Activated T-cell treated with anti-CD3 and anti-CD28 coated beads, Interleukin-2, amount 50 U/mL, for 72 hours (primary cell): ENCODE data around the gene PHC2. TPM values are rescaled to one million over a fixed set of nuclear protein-coding genes. Genes with fewer than 3 reads are reported as not detected.

Source experiments
- ATAC-seq, 2 donors: fragments of 150-1000 bp; cut with Tn5 transposase; replicated peaks in 1 of 2; 2 replicates each; pipeline ENCODE4 v1.10.0; 2021; ENCODE audit warnings: moderate library complexity in 2 of 2, mild to moderate bottlenecking in 1 of 2
- DNase-seq, 2 donors: peaks; one replicate each; pipeline ENCODE4 v3.0.0; 2021 to 2022; ENCODE audit warnings: mixed read lengths in 1 of 2
- H3K27ac Mint-ChIP-seq: one replicate; pipeline ENCODE4 v1.8.0; 2022; ENCODE audit warnings: mild to moderate bottlenecking, moderate library complexity, mixed read lengths
- H3K27me3 Mint-ChIP-seq: one replicate; pipeline ENCODE4 v1.8.0; 2022; ENCODE audit warnings: low read depth, mixed read lengths
- H3K36me3 Mint-ChIP-seq, 2 donors: one replicate each; pipeline ENCODE4 v1.8.0; 2022; ENCODE audit warnings: mixed read lengths in 2 of 2, mild to moderate bottlenecking in 1 of 2; ENCODE audit not compliant: insufficient read depth in 2 of 2
- H3K4me1 Mint-ChIP-seq: one replicate; pipeline ENCODE4 v1.8.0; 2022; ENCODE audit warnings: low read depth, mixed read lengths
- H3K4me3 Mint-ChIP-seq, 2 donors: one replicate each; pipeline ENCODE4 v1.8.0; 2022; ENCODE audit warnings: mild to moderate bottlenecking in 2 of 2, mixed read lengths in 2 of 2, moderate library complexity in 2 of 2
- H3K9me3 Mint-ChIP-seq, 2 donors: one replicate each; pipeline ENCODE4 v1.8.0; 2022; ENCODE audit warnings: mixed read lengths in 2 of 2
- total RNA-seq, 2 donors: library from RNA; stranded (reverse); gene quantifications; one replicate each; pipeline ENCODE4 v1.2.3, GENCODE V29; 2022

Gene PHC2
- total RNA-seq, 2 donors from 2014 or later: 29.4 to 31.5 TPM

GRCh38 chr1:33399375-33399774, 31.5 kb downstream of the PHC2 start:
- peaks cover 7% of the 10 kb centered on the region for H3K4me1 Mint-ChIP-seq
- DNase-seq: no peak
- no peaks in the 10 kb centered on the region for H3K9me3 Mint-ChIP-seq
- H3K27me3 Mint-ChIP-seq: peaks cover 5% of the 10 kb centered on the region
- H3K4me3 Mint-ChIP-seq: no peak overlapping the region
- no peak overlapping the region for H3K27ac Mint-ChIP-seq
- no peaks in the 10 kb centered on the region for H3K36me3 Mint-ChIP-seq
- no peak for ATAC-seq

- no peak for ATAC-seq
- Mint-ChIP-seq H3K27ac (no peak overlapping the region), H3K4me1 (peaks cover 7% of the 10 kb centered on the region), H3K36me3 (no peaks in the 10 kb centered on the region), H3K4me3 (no peak overlapping the region), H3K9me3 (no peaks in the 10 kb centered on the region), H3K27me3 (peaks cover 14% of the 10 kb centered on the region)
- no peak for DNase-seq
These were observed 32.9 kb downstream of the PHC2 start for GRCh38 chr1:33397994-33398393.

GRCh38 chr1:33397125-33397506, 33.8 kb downstream of the PHC2 start:
- ATAC-seq (no peak), DNase-seq (no peak)
- Mint-ChIP-seq H3K27ac (no peak overlapping the region), H3K4me3 (no peak overlapping the region), H3K36me3 (no peaks in the 10 kb centered on the region), H3K9me3 (no peaks in the 10 kb centered on the region), H3K27me3 (peaks cover 23% of the 10 kb centered on the region), H3K4me1 (peaks cover 7% of the 10 kb centered on the region)

- Mint-ChIP-seq H3K4me1 (peaks cover 7% of the 10 kb centered on the region), H3K27ac (no peak overlapping the region), H3K9me3 (no peaks in the 10 kb centered on the region), H3K36me3 (no peaks in the 10 kb centered on the region), H3K4me3 (no peak overlapping the region), H3K27me3 (peaks cover 27% of the 10 kb centered on the region)
- peak in 1 of 2 donors; percentile 25 for ATAC-seq
- DNase-seq: no peak
These were observed 34.4 kb downstream of the PHC2 start for GRCh38 chr1:33396188-33397124.

- ATAC-seq: no peak
- Mint-ChIP-seq H3K27me3 (peaks cover 27% of the 10 kb centered on the region), H3K27ac (no peak overlapping the region), H3K9me3 (no peaks in the 10 kb centered on the region), H3K4me1 (peaks cover 7% of the 10 kb centered on the region), H3K4me3 (no peak overlapping the region), H3K36me3 (no peaks in the 10 kb centered on the region)
- DNase-seq: no peak
These were observed 36.1 kb downstream of the PHC2 start for GRCh38 chr1:33394770-33395169.

GRCh38 chr1:33393991-33394390, 36.9 kb downstream of the PHC2 start:
- ATAC-seq (no peak), DNase-seq (no peak)
- peaks cover 7% of the 10 kb centered on the region for H3K4me1 Mint-ChIP-seq
- H3K27me3 Mint-ChIP-seq: peaks cover 27% of the 10 kb centered on the region
- H3K27ac Mint-ChIP-seq: no peak overlapping the region
- no peaks in the 10 kb centered on the region for H3K36me3 Mint-ChIP-seq
- H3K4me3 Mint-ChIP-seq: no peak overlapping the region
- H3K9me3 Mint-ChIP-seq: no peaks in the 10 kb centered on the region

DNA sequence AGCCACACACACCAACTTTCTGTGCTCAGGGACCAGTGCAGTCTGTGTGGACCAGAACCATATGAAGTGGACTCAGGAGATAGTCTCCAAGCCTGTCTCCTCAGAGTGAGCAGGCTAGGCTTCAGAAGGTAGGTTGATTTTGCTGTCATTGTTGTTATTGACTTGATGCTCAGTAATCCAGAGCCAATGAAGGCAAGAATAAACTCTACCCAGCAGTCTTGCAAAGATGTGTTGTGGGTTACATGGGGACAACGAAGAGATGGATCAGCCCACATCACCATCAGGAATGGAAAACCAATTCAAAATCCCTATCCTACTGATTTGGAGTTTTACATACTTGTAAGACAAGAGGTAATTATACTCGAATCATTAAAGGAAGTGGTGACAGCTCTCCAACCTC, 37.4 kb downstream of the PHC2 start:
- H3K9me3 Mint-ChIP-seq: no peaks in the 10 kb centered on the region

DNA sequence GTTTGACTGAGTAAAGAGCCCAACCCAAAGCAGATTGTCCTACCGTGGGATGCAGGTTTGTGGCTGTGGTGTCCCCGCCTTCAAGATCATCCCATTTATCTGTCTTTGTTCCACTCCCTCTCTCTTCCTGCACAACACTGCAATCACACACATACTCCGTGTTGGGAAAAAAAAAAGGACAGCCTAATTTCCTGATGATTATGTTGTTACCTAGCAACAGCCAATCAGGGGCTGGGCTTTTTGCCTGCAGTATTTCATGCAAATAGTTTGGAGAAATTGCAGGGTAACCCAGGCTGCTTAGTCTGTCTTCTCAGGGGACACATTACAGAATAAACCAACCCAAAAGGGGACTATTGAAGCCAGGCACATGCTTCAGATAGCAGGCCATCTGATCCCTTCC, 38.3 kb downstream of the PHC2 start:
- Mint-ChIP-seq H3K36me3 (no peaks in the 10 kb centered on the region), H3K9me3 (no peaks in the 10 kb centered on the region), H3K27ac (no peak overlapping the region), H3K4me1 (peaks cover 7% of the 10 kb centered on the region), H3K27me3 (peaks cover 27% of the 10 kb centered on the region), H3K4me3 (no peak overlapping the region)
- ATAC-seq (no peak), DNase-seq (no peak)

More for the DNA sequence above, 37.4 kb downstream of the PHC2 start:
- H3K4me1 Mint-ChIP-seq: peaks cover 7% of the 10 kb centered on the region
- DNase-seq (no peak), ATAC-seq (no peak)
- H3K27ac Mint-ChIP-seq: no peak overlapping the region
- no peak overlapping the region for H3K4me3 Mint-ChIP-seq
- no peaks in the 10 kb centered on the region for H3K36me3 Mint-ChIP-seq
- peaks cover 27% of the 10 kb centered on the region for H3K27me3 Mint-ChIP-seq

DNA sequence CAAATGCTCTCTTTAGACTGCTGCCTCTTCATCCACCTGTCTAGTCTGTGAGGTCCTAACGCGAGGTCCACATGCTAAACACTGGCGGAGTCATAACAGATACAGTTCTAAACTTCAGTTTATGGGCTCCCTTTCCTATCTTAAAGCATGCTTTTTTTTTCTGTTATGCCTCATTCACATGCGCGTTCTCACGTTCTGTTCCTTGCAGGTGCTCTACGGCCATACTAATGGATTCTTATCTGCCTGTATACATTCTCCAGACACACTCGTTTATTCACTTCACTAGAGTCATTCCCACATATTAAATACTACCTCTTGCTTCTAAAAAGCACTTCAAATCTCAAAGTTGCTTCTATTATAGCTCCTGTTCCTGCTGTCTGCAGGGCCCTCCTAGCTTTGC, 38.7 kb downstream of the PHC2 start:
- no peak overlapping the region for H3K27ac Mint-ChIP-seq
- H3K27me3 Mint-ChIP-seq: peaks cover 27% of the 10 kb centered on the region
- no peaks in the 10 kb centered on the region for H3K36me3 Mint-ChIP-seq

GRCh38 chr1:33391343-33392078, 39.4 kb downstream of the PHC2 start:
- no peak for ATAC-seq
- no peaks in the 10 kb centered on the region for H3K9me3 Mint-ChIP-seq
- no peak overlapping the region for H3K4me3 Mint-ChIP-seq
- H3K36me3 Mint-ChIP-seq: no peaks in the 10 kb centered on the region
- peaks cover 27% of the 10 kb centered on the region for H3K27me3 Mint-ChIP-seq
- peaks cover 2% of the 10 kb centered on the region for H3K4me1 Mint-ChIP-seq
- H3K27ac Mint-ChIP-seq: no peak overlapping the region
- no peak for DNase-seq

More for the DNA sequence above, 38.7 kb downstream of the PHC2 start:
- no peaks in the 10 kb centered on the region for H3K9me3 Mint-ChIP-seq
- H3K4me3 Mint-ChIP-seq: no peak overlapping the region
- DNase-seq (no peak), ATAC-seq (no peak)
- peaks cover 7% of the 10 kb centered on the region for H3K4me1 Mint-ChIP-seq

GRCh38 chr1:33390542-33390941, 40.4 kb downstream of the PHC2 start:
- no peaks in the 10 kb centered on the region for H3K9me3 Mint-ChIP-seq
- H3K27ac Mint-ChIP-seq: no peak overlapping the region
- no peaks in the 10 kb centered on the region for H3K4me1 Mint-ChIP-seq
- peaks cover 27% of the 10 kb centered on the region for H3K27me3 Mint-ChIP-seq
- ATAC-seq (no peak), DNase-seq (no peak)
- H3K36me3 Mint-ChIP-seq: no peaks in the 10 kb centered on the region
- no peak overlapping the region for H3K4me3 Mint-ChIP-seq

GRCh38 chr1:33388805-33389771, 41.8 kb downstream of the PHC2 start:
- Mint-ChIP-seq H3K4me1 (no peaks in the 10 kb centered on the region), H3K27ac (no peak overlapping the region), H3K27me3 (peaks cover 29% of the 10 kb centered on the region), H3K36me3 (no peaks in the 10 kb centered on the region), H3K4me3 (no peak overlapping the region), H3K9me3 (no peaks in the 10 kb centered on the region)
- DNase-seq (no peak), ATAC-seq (no peak)
